Stimulated activated CD4-positive, alpha-beta T cell treated with anti-CD3 and anti-CD28 coated beads, Interleukin-1b, Interleukin-23, amount 100 ng/mL, for 4 hours (primary cell): ENCODE data around the gene CIROP.

ENCODE experiments used
- DNase-seq, 2 donors: peaks; one replicate each; pipeline ENCODE4 v3.0.0-alpha.2; 2020; ENCODE audit warnings: low read depth in 2 of 2

CIROP gene

DNA sequence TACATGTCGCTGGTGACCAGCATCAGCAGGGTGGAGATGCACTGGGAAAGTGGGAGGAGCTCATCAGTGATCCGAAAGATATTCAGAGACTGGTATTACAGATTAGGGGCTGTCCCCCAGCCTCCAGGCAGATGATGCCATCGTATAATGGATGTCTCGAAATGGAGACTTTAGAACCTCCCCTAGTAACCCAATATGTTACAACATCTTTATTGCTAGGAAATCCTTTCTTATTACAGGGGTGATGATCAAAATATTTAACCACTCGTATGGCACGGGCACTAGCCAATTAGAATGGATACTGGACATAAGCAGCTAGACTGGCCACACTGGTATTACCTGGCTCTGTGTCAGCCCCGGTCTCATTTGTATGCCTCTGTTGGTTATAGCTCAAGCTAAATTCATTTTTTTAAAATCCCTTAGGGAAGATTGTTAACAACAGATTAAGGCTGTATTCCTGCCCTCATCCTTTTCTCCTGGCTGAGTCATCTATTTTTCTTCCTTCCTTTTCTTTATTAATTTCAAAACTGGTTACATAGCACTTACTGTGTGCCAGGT is 25.0 kb upstream of the CIROP start:
- DNase-seq: no peak

DNA sequence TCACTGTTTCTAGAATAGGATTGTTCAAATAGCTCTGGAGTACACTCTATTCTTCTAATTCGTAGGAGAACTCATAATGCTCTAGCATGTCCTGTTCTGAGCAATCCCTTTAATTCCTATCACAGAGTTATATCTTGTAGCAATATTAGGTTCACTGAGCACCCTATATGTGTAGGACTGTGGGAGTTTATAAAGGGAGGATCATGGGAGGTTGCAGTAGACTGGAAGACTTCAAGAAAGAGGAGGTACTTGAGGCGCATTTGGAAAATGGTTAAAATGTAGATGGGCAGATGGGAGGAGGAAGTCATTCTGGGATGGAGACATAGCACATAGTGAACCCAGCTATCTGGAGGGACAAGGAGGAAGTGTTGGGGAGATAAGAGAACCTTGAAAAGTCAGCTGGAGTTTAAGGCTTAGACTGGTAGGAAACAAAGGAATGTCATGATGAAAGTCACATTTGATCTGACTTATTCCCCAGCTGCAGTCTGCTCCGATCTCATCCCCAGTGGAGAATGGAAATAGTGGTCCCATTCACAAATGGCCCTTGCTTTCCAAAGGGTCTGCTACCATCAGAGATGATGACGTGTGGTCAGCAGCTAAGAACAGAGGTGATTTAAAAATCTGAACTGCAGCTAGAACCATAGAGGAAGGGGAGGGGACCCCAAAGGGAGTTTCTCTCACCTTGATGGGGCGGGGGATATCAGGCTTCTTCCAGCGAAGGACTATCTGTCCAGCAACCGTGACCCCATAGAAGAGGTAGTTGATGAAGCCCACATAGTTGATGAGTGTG is 24.4 kb upstream of the CIROP start:
- no peak for DNase-seq

DNA sequence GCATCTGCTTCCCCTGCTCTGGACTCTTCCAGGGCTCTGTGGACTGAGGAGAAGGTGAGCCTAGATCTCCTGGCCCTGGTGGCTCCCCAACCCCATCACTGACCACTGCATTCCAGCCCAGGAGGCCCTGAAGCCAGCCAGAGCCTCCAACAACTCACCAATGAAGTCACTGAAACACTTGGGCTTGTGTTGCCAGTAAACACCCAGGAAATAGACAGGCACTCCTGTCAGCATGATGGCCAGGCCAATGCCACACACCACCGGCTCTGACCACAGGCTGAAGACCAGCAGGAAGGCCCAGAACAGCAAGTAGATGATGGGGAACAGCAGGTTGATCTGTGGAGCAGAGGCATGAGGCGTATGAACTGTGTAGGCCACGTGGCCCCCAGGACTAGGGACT is 23.1 kb upstream of the CIROP start:
- no peak for DNase-seq

GRCh38 chr14:23126548-23127278 is 21.9 kb upstream of the CIROP start:
- DNase-seq: no peak

- no peak for DNase-seq
Measured at GRCh38 chr14:23125933-23126524, 21.2 kb upstream of the CIROP start.

DNA sequence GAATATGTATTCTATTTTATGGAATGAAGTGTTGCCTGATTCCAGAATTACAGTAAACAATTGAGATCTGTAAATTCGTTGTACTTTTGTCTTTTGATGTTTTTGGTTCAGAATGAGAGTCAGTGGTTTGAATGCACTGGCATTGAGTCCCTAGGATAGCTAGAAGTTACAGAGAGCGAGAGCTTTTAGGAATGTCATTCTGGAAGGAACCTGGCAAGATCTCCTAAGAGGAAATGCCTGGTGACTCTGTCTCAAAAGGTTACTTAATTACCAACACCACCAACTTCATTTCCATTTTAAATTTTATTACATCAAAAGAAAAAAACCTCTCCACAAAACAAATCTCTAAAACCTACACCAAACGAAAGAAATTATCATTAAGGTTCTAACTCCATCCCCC is 20.2 kb upstream of the CIROP start:
- DNase-seq: no peak

GRCh38 chr14:23124337-23124954 is 19.7 kb upstream of the CIROP start:
- DNase-seq: no peak

GRCh38 chr14:23123419-23123818 is 18.6 kb upstream of the CIROP start:
- DNase-seq: no peak

- no peak for DNase-seq
Measured at GRCh38 chr14:23122086-23122485, 17.3 kb upstream of the CIROP start.

DNA sequence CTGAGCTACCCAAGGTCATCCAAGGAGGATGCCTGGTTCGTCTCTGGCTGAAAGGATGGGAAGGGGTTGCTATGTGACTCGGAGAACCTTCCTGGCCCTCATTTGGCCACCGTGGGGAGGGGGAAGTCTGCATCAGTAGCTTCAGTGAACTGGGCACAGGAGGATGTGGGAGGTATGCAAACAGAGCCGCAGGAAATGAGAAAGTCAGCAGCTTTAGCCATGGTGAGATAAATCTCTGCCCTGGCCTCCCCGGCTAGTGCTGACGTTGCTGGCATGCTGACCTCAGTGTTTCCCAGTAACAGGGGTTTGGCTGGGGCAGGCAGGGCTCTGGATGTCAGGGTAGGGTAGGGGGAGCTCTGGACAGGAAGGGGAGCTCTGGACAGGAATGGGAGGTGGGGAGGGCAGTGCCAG is 16.6 kb upstream of the CIROP start:
- no peak for DNase-seq

- DNase-seq: peak; percentile 65 to 68
Measured at GRCh38 chr14:23120541-23121251, 15.9 kb upstream of the CIROP start.

GRCh38 chr14:23119363-23120327 is 14.9 kb upstream of the CIROP start:
- no peak for DNase-seq

DNA sequence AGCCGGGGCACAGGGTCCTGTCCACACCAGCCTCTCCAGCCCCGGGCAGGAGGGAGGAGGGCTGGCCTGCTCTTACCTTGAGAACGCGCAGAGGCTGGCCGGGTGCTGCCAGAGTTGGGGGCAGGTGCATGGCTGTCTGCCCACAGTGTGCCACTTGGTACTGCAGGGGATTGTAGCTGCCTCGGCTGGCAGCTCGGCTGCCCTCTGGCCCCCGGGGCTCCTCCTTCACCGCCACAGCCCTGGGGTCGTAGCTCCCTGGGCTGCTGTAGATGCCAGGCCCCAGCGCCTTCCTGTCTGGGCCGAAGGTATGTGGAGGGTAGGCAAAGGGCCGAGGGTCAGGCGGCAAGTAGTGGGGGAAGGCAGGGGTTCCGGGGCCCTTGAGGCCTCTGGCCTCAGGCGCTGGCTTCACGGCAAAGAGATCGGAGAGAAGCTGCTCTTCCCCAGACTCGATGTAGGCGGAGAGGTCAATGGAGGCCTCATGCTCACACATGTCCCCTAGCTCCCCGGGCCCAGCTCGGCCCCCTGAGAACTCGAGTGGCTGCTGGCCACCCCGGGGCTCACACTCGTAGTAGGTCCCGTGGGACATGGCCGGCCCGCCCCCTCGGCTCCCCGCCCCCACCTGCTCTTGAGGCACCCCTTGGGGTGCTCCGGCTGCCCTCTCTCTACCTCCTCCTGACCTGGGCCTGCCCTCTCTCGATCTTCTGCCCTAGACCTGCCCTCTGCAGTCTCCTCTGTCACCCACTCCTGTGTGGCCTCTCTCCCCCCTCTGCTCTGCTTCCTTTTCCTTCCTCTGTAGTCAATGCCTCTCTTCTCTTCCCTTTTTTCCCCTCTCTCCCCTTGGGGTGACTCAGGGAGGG is 13.9 kb upstream of the CIROP start, which contains the start of gene CEBPE:
Gene CEBPE, minus strand, starts transcription at position 750 of the 857 bp plus-strand sequence. Its CDS starts 164 bp downstream, at position 586.
- no peak for DNase-seq

- no peak for DNase-seq
Measured at GRCh38 chr14:23117371-23118020, 12.7 kb upstream of the CIROP start.

DNA sequence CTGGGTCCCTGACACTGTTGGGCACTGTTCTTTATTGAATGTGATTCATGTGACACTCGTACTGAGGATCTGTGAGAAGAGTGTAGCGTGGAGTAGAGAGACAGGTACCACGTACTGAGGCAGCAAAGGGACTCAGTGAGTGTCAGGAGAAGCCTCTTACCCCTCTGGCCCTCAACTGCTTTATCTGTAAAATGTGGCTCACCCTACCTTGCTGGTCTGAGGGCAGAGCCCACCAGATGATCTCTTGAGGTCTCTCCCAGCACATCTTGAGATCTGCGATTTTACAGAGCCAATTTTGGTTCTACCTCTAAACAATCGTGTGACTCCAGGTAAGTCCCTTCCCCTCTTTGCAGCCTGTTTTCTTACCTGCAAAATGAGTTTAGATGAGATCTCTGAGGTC is 11.1 kb upstream of the CIROP start:
- DNase-seq: no peak

DNA sequence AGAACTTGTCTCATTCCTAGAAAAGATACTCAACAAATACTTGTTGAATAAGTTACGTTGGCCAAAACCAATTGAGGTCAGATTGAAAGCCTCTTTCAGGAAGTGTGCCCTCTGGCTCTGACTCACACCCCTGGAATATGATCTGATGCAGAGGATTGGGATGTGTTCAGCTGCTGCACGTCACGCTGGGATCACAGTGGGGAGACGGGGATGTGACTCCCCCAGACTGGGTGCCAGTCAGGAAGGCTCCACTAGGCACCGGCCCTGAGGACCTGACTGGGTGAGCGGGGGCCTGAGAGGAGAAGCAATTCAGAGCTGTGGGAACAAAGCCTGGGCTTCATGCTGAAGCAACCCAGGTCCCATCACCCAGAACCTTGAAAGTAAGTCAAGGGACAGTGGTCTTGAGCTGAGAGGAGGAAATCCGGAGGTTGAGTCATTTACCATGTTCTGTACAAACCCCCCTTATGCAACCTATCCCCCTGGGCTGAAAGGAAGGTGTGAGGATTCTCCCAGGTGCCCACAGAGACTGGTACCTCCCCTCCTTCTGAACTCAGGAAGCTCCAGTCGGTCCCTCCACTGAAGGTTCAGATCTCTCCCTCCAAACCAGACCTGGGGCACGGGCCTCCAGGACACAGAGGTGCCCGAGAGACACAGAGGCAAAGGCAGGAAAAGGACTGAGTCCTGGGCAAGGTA is 10.4 kb upstream of the CIROP start:
- no peak for DNase-seq

- DNase-seq: no peak
Measured at GRCh38 chr14:23114669-23115038, 9.9 kb upstream of the CIROP start.

GRCh38 chr14:23114120-23114458 is 9.3 kb upstream of the CIROP start:
- no peak for DNase-seq
